Mononuclear cell (primary cell): ENCODE results near the gene ASB9. TPM values are rescaled to one million over a fixed set of nuclear protein-coding genes. Genes with fewer than 3 reads are reported as not detected.
"Not testable (repeated sequence)": the region's sequence is repeated elsewhere in the genome, so short reads cannot be mapped to it uniquely, and the experiment has no call there.

ENCODE experiments used
- H3K27me3 ChIP-seq: 2 replicates; pipeline ENCODE4 v1.6.0; 2011; ENCODE audit warnings: low read length, control low read depth; ENCODE audit not compliant: insufficient read depth
- H3K4me1 ChIP-seq: 2 replicates; pipeline ENCODE4 v1.5.1; 2011; ENCODE audit warnings: mild to moderate bottlenecking, low read length, control low read depth; ENCODE audit not compliant: insufficient read depth
- H3K4me3 ChIP-seq: 2 replicates; pipeline ENCODE4 v1.5.1; 2011; ENCODE audit warnings: mild to moderate bottlenecking, low read length, moderate library complexity
- H3K9me3 ChIP-seq: 2 replicates; pipeline ENCODE4 v1.5.1; 2011; ENCODE audit warnings: low read depth, mild to moderate bottlenecking, control low read depth, low read length
- total RNA-seq: library from RNA; depleted of rRNA; stranded (reverse); fragments of >200 nt; gene quantifications from one replicate; pipeline ENCODE4 v1.2.3, GENCODE V29; 2012

ASB9 gene, protein sequence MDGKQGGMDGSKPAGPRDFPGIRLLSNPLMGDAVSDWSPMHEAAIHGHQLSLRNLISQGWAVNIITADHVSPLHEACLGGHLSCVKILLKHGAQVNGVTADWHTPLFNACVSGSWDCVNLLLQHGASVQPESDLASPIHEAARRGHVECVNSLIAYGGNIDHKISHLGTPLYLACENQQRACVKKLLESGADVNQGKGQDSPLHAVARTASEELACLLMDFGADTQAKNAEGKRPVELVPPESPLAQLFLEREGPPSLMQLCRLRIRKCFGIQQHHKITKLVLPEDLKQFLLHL
- 1.3 TPM for total RNA-seq

DNA sequence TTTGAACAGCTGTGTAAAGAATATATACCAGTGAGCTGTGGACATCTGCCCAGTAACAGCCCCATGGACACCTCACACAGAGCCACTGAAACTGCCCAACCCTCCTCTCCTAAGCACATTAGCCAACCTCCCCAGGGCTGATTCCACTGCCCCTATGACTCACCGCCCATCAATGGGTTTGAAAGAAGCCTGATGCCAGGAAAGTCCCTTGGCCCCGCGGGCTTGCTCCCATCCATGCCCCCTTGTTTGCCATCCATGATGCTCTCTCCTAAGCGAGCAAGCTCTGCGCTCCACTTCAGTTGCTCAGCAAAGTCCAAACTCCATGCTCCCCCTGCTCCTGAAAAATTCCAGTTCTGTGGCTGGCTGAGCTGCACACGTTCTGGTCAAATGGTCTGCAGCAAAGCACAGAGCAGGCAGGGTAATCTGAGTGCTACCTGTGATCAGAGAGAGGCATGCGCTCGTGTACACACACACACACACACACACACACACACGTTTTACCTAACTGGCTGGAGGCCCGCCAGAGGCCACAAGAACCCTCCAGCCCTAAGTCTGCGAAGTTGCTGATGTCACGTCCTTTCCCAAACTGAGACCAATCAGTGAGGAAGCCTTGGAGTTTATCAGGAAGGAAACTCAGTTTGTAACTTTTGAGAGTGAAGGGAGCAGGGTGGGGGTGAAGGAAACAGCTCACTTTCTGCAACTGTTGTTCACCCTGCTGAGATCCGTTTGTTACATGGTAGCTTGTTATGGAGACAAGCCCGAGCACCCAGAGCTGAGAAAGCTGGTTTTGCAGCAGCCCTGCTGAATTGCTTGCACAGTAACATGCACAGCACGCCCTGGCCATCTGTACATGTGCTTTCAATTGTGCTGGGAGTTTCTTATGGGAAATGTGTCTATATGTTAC, at the start of gene ASB9:
Gene ASB9, minus strand, starts transcription at position 466 of the 904 bp plus-strand sequence. Its CDS starts 209 bp downstream, at position 257.
- no peak within 1 kb of the TSS for H3K4me3 ChIP-seq

DNA sequence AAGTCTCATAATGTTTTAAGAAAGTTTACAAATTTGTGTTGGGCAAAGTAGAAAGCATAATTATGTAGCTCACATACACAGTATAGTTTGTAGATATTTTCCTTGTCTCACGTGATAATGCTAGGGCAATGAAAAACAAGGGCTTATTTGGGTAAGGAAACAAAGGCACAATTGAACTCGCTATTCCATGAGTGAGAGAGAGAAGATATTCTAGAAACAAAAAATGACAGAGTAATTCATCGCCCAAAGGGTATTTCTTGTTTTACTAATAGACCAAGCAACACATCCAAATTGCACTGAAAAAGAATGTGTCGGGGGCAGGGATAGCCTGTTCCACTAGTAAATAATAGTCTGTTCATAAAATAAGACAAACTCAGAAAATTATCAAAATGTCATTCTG, 49.2 kb upstream of the ASB9 start:
- no peaks in the 10 kb centered on the region for H3K27me3 ChIP-seq
- H3K4me1 ChIP-seq, result peaks cover 8% of the 10 kb centered on the region
- H3K4me3 ChIP-seq, result no peak overlapping the region
- no peaks in the 10 kb centered on the region for H3K9me3 ChIP-seq

More for the DNA sequence above, at the start of gene ASB9:
- no peaks in the 10 kb centered on the region for H3K27me3 ChIP-seq
- H3K9me3 ChIP-seq, result no peaks in the 10 kb centered on the region
- no peaks in the 10 kb centered on the region for H3K4me1 ChIP-seq

DNA sequence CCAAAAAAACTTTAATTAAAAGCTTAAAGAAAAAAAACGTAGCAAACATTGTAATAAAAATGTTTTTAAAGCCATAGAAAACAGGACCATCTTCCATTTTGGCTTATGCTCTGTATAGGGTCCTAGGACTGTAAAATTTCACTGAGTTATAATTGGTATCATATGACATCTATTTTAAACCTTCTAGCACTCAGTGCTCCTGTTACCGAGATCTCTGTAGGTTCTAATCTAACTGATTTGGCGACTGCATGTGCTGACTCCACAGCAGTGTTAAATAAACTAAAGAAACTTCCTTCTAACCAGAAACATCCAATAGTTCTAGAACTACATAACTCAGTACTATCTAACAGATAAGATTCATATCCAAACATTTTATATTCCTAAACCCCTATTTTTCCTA, 45.6 kb upstream of the ASB9 start, which contains the start of gene ASB11:
Gene ASB11, minus strand, starts transcription at position 132 of the 400 bp plus-strand sequence. Its CDS starts 35 bp downstream, at position 97.
- no peak within 1 kb of the TSS for H3K4me3 ChIP-seq
- no peaks in the 10 kb centered on the region for H3K27me3 ChIP-seq
- no peaks in the 10 kb centered on the region for H3K4me1 ChIP-seq
- H3K9me3 ChIP-seq, result no peaks in the 10 kb centered on the region

DNA sequence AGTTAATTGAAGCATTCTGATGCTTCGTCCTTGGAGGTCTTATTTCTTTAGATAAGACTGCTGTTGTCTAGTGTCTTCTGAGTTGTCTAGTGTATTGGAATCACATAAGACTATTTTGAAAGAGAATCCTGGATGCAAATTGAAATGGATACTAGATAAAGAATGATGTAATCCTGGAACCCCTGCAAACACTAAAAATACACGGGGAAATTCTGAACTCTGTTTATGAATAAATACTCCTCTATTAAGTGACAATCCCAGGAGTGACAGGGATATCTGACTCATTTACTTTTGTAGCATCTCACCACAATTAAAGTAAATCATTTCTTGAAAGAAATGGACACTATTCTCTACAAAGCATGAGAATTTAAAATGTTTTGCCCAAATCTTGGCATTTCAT, 44.6 kb upstream of the ASB9 start:
- Histone ChIP-seq H3K4me3 (no peak overlapping the region), H3K27me3 (no peaks in the 10 kb centered on the region), H3K9me3 (no peaks in the 10 kb centered on the region), H3K4me1 (no peaks in the 10 kb centered on the region)

DNA sequence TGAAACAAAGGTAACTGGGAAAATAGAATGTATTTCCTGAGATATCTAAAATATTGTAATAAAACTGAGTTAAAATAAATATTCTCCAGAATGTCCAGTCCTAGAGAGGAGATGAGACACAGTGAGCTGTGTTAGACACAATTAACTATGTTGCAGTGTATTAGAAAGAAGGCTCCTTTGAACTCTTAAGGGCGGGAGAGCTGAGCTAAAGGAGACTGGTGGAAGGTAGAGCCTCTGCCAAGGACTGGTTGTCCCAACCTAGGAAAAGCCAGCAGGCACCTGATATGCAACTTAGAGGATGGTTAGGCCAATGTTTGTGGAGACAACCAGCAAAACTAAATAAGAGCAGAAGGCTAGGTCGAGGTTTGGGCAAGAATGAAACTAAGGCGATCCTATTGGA, 41.2 kb upstream of the ASB9 start:
- H3K4me3 ChIP-seq, result no peak overlapping the region
- no peaks in the 10 kb centered on the region for H3K9me3 ChIP-seq
- no peaks in the 10 kb centered on the region for H3K4me1 ChIP-seq
- no peaks in the 10 kb centered on the region for H3K27me3 ChIP-seq

DNA sequence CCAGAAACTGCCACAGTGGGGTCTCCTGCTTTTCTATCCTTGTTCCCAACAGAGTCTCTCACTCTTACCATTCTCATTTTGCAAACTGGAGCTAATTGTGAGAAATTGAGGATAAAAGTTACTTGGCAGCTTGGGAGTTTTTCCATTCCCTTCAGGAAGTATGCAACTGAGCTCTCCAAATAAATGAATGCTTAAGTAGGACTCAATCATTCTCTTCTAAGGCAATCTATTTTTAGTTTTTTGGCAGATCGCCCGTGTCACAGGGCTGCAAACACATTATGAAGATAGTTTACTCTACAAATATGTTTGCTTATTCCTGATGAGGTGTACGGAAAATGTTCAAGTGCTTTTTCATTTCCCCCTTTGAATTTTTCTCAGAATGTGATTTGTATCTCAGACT, 40.2 kb upstream of the ASB9 start:
- H3K27me3 ChIP-seq, result no peaks in the 10 kb centered on the region
- no peaks in the 10 kb centered on the region for H3K4me1 ChIP-seq
- H3K9me3 ChIP-seq, result no peaks in the 10 kb centered on the region
- no peak overlapping the region for H3K4me3 ChIP-seq

DNA sequence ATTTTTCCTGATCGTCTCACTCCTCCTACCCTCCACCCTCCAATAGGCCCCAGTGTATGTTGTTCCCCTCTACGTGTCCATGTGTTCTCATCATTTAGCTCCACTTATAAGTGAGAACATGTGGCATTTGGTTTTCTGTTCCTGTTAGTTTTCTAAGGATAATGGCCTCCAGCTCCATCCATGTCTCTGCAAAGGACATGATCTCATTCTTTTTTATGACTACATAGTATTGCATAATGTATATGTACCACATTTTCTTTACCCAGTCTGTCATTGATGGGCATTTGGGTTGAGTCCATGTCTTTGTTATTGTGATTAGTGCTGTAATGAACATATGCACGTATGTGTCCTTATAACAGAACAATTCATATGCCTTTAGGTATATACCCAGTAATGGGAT, 36.0 kb upstream of the ASB9 start:
- H3K4me1 ChIP-seq, H3K9me3 ChIP-seq, H3K4me3 ChIP-seq, H3K27me3 ChIP-seq: not testable (repeated sequence)

DNA sequence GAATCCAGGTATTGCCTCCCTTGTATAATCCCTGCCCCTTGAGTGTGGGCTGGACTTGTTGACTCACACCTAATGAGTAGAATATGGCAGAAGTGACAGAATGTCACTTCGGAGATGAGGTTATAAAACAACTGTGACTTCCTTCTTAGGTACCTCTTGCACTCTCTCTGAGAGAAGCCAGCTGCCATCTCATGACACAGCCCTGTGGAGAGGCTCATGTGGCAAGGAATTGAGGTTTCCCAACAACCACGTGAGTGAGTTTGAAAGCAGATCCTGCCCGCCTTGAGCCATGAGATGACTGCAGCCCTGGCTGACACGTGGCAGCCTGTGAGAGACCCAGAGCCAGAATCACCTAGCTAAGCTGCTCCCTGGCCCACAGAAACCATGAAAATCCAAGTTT, 32.0 kb upstream of the ASB9 start:
- Histone ChIP-seq H3K4me3 (no peak overlapping the region), H3K4me1 (peaks cover 11% of the 10 kb centered on the region), H3K9me3 (no peaks in the 10 kb centered on the region), H3K27me3 (no peaks in the 10 kb centered on the region)

DNA sequence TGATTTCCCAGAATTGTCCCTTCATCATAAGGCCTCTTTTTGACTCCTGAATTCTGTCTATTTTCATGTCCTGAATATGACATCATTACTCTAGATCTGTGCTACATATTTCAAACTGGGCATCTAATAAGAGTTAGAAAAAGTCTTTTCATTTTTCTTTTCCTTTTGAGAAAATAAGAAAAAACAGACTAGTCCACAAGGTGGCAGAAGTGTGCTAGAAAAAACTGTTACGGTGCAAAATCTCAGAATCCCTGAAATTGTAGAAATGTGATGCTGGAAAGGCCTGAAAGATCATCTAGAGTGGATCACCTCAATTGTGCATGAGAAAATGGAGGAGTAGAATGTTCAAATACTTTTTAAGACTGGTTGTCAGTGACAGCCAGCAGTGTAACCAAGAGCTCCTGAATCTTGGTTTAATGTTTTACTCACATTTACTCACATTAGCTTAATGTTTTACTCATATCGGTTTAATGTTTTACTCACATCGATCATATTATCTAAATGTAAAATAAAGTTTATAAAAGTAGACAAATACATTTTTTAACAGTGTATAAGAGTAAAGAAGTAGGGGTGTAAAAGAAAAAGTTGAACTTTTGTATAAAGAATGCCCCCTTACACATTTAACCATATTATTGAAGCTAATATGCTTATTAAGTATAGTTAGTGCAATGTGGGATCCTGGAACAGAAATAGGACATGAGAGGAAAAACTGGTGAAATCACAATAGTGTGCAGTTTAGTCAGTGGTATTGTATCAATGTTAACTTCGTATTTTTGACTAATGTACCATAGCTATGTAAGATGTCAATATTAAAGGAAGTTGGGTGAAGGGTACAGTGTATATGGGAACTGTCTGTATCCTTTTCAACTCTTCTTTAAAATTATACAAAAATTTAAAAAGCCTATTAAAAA, 30.3 kb upstream of the ASB9 start:
- Histone ChIP-seq H3K9me3 (no peaks in the 10 kb centered on the region), H3K4me1 (peaks cover 11% of the 10 kb centered on the region), H3K27me3 (no peaks in the 10 kb centered on the region), H3K4me3 (no peak overlapping the region)

DNA sequence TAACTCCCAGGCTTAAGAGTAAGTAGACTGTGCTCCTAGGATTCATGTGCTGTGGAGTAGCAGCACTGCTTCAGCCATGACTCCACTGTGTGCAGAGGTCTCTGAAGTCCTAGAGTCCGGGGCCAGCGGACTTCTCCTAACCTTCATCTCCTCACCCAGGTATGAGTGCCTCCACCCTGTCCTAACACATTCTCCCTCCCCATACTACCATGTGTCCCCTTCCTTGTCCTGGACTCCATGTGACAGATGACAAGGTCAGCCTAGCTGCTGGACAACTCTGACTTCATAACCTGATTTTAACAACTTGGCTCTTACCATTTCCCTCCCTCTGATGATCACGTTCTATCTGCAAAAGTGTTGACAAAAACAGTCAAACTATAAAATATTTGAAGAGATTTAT, 28.9 kb upstream of the ASB9 start:
- H3K4me3 ChIP-seq, result no peak overlapping the region

DNA sequence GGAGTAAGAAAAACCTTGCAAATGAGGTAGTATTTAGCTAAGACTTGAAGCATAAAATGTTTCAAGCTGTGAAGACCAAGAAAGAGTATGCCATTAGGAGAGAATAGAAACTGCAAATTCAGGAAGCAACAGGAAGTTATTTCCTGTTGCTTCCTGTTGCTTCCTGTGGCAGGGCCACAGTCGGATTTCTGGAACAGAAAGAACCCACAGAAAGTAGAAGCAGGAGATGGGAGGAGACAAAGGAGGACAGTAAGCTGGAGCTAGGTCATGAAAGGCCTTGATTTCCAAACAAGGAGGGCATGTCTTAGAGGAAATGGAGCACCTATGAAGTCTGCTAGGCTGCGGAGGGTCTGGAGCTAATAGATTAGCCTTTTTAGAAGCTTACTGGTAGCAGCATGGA, 28.3 kb upstream of the ASB9 start:
- Histone ChIP-seq H3K9me3 (no peaks in the 10 kb centered on the region), H3K27me3 (no peaks in the 10 kb centered on the region), H3K4me1 (peaks cover 11% of the 10 kb centered on the region), H3K4me3 (no peak overlapping the region)

More for the DNA sequence above, 28.9 kb upstream of the ASB9 start:
- Histone ChIP-seq H3K9me3 (no peaks in the 10 kb centered on the region), H3K4me1 (peaks cover 11% of the 10 kb centered on the region), H3K27me3 (no peaks in the 10 kb centered on the region)

DNA sequence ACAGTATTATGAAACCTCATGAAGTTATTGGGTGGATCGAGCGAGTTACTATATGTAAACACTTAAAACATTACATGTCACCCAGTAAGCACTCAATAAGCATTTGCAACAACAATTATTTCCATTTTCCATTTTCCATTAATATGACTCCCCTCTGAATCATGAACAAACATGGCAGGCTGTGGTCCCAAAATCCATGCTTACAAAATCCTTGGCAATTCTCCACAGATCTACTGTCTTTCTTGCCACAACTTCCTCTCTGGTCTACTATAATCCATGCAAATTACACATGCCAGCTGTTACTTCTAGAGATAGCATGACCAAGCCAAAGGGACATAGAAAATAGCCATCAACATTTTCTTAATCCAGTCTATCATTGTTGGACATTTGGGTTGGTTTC, 23.6 kb upstream of the ASB9 start:
- Histone ChIP-seq H3K4me1 (peaks cover 7% of the 10 kb centered on the region), H3K9me3 (no peaks in the 10 kb centered on the region), H3K4me3 (no peak overlapping the region), H3K27me3 (no peaks in the 10 kb centered on the region)

DNA sequence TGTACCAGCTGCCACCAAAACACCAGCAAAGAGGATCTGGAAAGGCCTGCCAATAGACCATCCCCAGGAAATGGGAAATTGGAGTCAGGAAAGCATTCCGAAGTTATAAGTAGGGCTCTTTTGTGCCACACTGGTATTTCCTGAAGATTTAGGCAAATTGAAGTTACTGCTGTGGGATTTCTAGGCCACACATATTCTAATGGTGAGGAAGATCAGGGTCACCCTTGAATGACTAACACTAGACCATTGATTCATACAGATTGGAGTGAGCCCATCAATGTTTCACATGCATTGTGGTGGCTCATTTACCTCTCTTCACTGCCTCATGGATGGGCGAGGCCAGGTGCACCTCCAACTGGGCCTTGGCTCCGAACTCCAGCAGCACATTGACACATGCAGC, 23.0 kb upstream of the ASB9 start:
- Histone ChIP-seq H3K4me1 (peaks cover under 1% of the 10 kb centered on the region), H3K4me3 (no peak overlapping the region), H3K9me3 (no peaks in the 10 kb centered on the region), H3K27me3 (no peaks in the 10 kb centered on the region)

DNA sequence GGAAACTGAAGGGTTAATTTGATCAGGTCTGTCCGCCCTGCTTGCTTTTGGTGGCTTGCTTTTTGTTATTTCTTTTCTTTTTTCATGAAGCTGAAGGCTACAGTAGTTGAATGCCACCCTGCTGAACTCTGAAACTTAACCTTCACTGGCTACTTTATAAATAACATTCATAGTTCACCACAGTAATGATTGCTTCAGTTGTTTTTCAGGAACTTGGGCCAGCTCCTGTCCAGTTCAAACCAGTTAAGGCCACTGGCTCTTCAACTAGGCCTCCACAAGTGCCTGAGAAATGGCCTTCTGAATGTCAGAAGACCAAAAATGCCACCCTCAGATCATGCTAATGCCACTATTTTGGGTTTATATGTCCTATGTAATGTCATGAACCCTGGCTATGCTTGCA, 7.7 kb upstream of the ASB9 start:
- H3K4me3 ChIP-seq, result no peak overlapping the region
- H3K4me1 ChIP-seq, result no peaks in the 10 kb centered on the region

DNA sequence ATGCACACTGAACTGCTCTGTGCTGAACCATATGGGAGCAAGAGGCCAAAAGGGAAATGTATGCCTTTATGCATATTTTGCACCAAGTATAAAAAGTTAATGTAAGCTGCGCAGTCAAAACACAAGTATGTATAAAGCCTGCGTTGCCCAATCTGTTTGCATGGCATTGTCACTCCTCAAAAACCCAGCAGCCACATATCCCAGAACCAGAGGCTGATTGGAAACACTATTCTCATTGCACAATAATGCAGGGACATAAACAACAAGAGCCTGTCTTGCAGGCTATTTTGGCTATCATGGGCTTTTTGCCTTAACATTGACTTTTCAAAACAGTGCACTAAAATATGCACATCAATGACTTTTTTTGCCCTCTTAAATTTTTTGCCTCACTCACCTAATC, 5.1 kb upstream of the ASB9 start:
- no peak overlapping the region for H3K4me3 ChIP-seq
- H3K27me3 ChIP-seq, result no peaks in the 10 kb centered on the region
- H3K9me3 ChIP-seq, result no peaks in the 10 kb centered on the region
- H3K4me1 ChIP-seq, result no peaks in the 10 kb centered on the region

More for the DNA sequence above, 7.7 kb upstream of the ASB9 start:
- Histone ChIP-seq H3K9me3 (no peaks in the 10 kb centered on the region), H3K27me3 (no peaks in the 10 kb centered on the region)
